H1 (cell line): ENCODE measurements around the gene KLHL14. TPM values are rescaled to one million over a fixed set of nuclear protein-coding genes. Genes with fewer than 3 reads are reported as not detected.

Source experiments
- ASH2L ChIP-seq: fragments of 200-600, 300-600 bp; sonication (generic); IDR thresholded peaks from one replicate; pipeline ENCODE4 v1.7.1; 2017; ENCODE audit warnings: low read length
- CEBPB ChIP-seq: IDR thresholded peaks from 2 replicates; pipeline ENCODE4 v1.6.1; 2012; ENCODE audit warnings: low read depth, low read length
- CHD2 ChIP-seq: IDR thresholded peaks from 2 replicates; pipeline ENCODE4 v1.6.1; 2012; ENCODE audit warnings: low read length, improper control_type of control experiment
- FOSL1 ChIP-seq: IDR thresholded peaks from 2 replicates; pipeline ENCODE4 v1.6.1; 2011; ENCODE audit warnings: mild to moderate bottlenecking, low read depth, low read length, moderate library complexity; ENCODE audit not compliant: insufficient read depth
- GTF2F1 ChIP-seq: IDR thresholded peaks from 2 replicates; pipeline ENCODE4 v1.6.1; 2012; ENCODE audit warnings: low read depth, low read length, improper control_type of control experiment, borderline replicate concordance
- JUN ChIP-seq: IDR thresholded peaks from 2 replicates; pipeline ENCODE4 v1.6.1; 2011; ENCODE audit warnings: low read depth, mild to moderate bottlenecking, improper control_type of control experiment, low read length
- RBBP5 ChIP-seq: IDR thresholded peaks from 2 replicates; pipeline ENCODE4 v1.7.1; 2012; ENCODE audit warnings: low read depth, mild to moderate bottlenecking, inconsistent platforms, low read length, moderate library complexity, borderline replicate concordance
- RFX5 ChIP-seq: IDR thresholded peaks from 2 replicates; pipeline ENCODE4 v1.6.1; 2011; ENCODE audit warnings: low read depth, low read length, improper control_type of control experiment, borderline replicate concordance
- SIX5 ChIP-seq: IDR thresholded peaks from 2 replicates; pipeline ENCODE4 v1.6.1; 2011; ENCODE audit warnings: mild to moderate bottlenecking, low read depth, low read length
- TEAD4 ChIP-seq: IDR thresholded peaks from 2 replicates; pipeline ENCODE4 v1.6.1; 2012; ENCODE audit warnings: low read depth, low read length, inconsistent platforms, mixed read lengths
- polyA plus RNA-seq, 7 experiments: library from polyadenylated mRNA; depleted of rRNA in 3 of 7; stranded (reverse) in 5 of 7; unstranded in 2 of 7; fragments of >200 nt in 5 of 7; fragments of 200-250 nt in 2 of 7; gene quantifications; 1 replicate in 5 of 7; 2 replicates in 1 of 7; 4 replicates in 1 of 7; pipeline versions ENCODE4 v1.2.1 to v1.2.3, GENCODE V29; 2011 to 2013; ENCODE audit warnings: missing spikeins in 2 of 7, mixed read lengths in 2 of 7
- total RNA-seq: library from RNA; stranded (reverse); fragmentation: NEBNext Ultra II Directional; extraction: Animal tissue kit (Norgen Biotek cat#: 25700); gene quantifications from 2 replicates; pipeline ENCODE4 v1.2.1, GENCODE V29; 2021
- TF ChIP-seq, protein P1 (sequence below): fragments of 300-600 bp; sonication (generic); IDR thresholded peaks from 2 replicates; pipeline ENCODE4 v1.7.1; 2012; ENCODE audit warnings: low read length, moderate library complexity, mild to moderate bottlenecking, inconsistent platforms; ENCODE audit not compliant: insufficient replicate concordance
- TF ChIP-seq, protein P2 (sequence below): IDR thresholded peaks from 2 replicates; pipeline ENCODE4 v1.6.1; 2011; ENCODE audit warnings: low read length, improper control_type of control experiment

The KLHL14 gene
- total and polyA plus RNA-seq, 2 of the 8 experiments (the other 6 are each of a cell fraction or from before 2014, with no cell fraction given), result 1.1 to 1.2 TPM

DNA sequence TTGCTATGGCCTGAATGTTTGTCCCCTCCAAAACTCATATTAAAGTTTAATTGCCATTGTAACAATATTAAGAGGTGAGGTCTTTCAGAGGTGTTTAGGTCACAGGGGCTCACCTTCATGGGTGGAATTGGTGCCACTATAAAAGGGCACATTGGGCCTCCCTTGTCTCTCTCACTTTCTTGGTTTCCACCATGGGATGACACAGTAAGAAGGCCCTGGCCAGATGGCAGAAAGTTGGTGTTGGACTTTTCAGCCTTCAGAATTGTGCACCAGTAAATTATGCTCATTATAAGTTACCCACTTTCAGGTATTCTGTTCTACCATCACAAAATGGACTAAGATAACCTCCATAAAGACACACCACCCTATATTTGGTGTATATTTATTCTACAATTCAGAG lies 102.1 kb downstream of the KLHL14 start (continued):
- TF ChIP-seq, protein P1, sequence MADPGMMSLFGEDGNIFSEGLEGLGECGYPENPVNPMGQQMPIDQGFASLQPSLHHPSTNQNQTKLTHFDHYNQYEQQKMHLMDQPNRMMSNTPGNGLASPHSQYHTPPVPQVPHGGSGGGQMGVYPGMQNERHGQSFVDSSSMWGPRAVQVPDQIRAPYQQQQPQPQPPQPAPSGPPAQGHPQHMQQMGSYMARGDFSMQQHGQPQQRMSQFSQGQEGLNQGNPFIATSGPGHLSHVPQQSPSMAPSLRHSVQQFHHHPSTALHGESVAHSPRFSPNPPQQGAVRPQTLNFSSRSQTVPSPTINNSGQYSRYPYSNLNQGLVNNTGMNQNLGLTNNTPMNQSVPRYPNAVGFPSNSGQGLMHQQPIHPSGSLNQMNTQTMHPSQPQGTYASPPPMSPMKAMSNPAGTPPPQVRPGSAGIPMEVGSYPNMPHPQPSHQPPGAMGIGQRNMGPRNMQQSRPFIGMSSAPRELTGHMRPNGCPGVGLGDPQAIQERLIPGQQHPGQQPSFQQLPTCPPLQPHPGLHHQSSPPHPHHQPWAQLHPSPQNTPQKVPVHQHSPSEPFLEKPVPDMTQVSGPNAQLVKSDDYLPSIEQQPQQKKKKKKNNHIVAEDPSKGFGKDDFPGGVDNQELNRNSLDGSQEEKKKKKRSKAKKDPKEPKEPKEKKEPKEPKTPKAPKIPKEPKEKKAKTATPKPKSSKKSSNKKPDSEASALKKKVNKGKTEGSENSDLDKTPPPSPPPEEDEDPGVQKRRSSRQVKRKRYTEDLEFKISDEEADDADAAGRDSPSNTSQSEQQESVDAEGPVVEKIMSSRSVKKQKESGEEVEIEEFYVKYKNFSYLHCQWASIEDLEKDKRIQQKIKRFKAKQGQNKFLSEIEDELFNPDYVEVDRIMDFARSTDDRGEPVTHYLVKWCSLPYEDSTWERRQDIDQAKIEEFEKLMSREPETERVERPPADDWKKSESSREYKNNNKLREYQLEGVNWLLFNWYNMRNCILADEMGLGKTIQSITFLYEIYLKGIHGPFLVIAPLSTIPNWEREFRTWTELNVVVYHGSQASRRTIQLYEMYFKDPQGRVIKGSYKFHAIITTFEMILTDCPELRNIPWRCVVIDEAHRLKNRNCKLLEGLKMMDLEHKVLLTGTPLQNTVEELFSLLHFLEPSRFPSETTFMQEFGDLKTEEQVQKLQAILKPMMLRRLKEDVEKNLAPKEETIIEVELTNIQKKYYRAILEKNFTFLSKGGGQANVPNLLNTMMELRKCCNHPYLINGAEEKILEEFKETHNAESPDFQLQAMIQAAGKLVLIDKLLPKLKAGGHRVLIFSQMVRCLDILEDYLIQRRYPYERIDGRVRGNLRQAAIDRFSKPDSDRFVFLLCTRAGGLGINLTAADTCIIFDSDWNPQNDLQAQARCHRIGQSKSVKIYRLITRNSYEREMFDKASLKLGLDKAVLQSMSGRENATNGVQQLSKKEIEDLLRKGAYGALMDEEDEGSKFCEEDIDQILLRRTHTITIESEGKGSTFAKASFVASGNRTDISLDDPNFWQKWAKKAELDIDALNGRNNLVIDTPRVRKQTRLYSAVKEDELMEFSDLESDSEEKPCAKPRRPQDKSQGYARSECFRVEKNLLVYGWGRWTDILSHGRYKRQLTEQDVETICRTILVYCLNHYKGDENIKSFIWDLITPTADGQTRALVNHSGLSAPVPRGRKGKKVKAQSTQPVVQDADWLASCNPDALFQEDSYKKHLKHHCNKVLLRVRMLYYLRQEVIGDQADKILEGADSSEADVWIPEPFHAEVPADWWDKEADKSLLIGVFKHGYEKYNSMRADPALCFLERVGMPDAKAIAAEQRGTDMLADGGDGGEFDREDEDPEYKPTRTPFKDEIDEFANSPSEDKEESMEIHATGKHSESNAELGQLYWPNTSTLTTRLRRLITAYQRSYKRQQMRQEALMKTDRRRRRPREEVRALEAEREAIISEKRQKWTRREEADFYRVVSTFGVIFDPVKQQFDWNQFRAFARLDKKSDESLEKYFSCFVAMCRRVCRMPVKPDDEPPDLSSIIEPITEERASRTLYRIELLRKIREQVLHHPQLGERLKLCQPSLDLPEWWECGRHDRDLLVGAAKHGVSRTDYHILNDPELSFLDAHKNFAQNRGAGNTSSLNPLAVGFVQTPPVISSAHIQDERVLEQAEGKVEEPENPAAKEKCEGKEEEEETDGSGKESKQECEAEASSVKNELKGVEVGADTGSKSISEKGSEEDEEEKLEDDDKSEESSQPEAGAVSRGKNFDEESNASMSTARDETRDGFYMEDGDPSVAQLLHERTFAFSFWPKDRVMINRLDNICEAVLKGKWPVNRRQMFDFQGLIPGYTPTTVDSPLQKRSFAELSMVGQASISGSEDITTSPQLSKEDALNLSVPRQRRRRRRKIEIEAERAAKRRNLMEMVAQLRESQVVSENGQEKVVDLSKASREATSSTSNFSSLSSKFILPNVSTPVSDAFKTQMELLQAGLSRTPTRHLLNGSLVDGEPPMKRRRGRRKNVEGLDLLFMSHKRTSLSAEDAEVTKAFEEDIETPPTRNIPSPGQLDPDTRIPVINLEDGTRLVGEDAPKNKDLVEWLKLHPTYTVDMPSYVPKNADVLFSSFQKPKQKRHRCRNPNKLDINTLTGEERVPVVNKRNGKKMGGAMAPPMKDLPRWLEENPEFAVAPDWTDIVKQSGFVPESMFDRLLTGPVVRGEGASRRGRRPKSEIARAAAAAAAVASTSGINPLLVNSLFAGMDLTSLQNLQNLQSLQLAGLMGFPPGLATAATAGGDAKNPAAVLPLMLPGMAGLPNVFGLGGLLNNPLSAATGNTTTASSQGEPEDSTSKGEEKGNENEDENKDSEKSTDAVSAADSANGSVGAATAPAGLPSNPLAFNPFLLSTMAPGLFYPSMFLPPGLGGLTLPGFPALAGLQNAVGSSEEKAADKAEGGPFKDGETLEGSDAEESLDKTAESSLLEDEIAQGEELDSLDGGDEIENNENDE, result no peak
- TF ChIP-seq GTF2F1 (no peak), CEBPB (no peak), CHD2 (no peak), RFX5 (no peak), JUN (no peak), TEAD4 (no peak), SIX5 (no peak), FOSL1 (no peak), ASH2L (no peak), RBBP5 (no peak)
- TF ChIP-seq, protein P2, sequence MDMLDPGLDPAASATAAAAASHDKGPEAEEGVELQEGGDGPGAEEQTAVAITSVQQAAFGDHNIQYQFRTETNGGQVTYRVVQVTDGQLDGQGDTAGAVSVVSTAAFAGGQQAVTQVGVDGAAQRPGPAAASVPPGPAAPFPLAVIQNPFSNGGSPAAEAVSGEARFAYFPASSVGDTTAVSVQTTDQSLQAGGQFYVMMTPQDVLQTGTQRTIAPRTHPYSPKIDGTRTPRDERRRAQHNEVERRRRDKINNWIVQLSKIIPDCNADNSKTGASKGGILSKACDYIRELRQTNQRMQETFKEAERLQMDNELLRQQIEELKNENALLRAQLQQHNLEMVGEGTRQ, result no peak
